ENCODE measurements around the gene CPSF2. TPM values are rescaled to one million over a fixed set of nuclear protein-coding genes. Genes with fewer than 3 reads are reported as not detected.
"Not testable (repeated sequence)": the region's sequence is repeated elsewhere in the genome, so short reads cannot be mapped to it uniquely, and the experiment has no call there.

The CPSF2 gene
- total RNA-seq, 4 donors from 2014 or later = 32.8 to 62.4 (median 39.3) TPM

DNA sequence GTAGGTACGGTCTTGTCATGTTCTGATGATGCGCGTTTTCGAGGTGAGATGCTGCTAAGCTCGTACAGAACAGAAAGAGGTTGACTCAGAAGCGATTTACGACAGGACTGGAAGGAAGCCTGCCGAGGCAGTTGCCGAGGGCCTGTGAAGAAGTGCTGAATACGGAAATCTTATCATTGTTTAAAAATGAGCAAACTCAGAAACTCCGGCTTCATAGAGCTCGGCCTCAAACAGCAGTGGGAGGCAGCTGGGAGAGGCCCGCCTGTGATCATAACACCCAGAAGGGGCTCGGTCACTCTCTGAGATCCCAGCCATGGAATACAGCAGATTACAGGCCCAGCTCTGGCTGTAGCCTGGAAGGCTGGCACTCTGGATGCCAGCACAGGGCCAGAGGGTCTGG is 87.4 kb downstream of the CPSF2 start:
- Histone ChIP-seq H3K36me3 (no peaks in the 10 kb centered on the region), H3K27ac (no peak overlapping the region), H3K4me1 (no peaks in the 10 kb centered on the region), H3K9me3 (no peaks in the 10 kb centered on the region), H3K27me3 (peaks cover 4% of the 10 kb centered on the region), H3K4me3 (no peak overlapping the region)
- 60 to 74% methylated on average over 1 to 10 of the region's 14 CpGs for WGBS, 2 donors (ENCODE audit: low coverage in 1 of 2)
- no peak for ATAC-seq
- TF ChIP-seq EP300 (IDR thresholded peaks at IDR 0.05) (no peak), POLR2A (IDR thresholded peaks at IDR 0.05) (no peak), POLR2AphosphoS5 (IDR thresholded peaks at IDR 0.05) (no peak)
- TF ChIP-seq, protein P1, sequence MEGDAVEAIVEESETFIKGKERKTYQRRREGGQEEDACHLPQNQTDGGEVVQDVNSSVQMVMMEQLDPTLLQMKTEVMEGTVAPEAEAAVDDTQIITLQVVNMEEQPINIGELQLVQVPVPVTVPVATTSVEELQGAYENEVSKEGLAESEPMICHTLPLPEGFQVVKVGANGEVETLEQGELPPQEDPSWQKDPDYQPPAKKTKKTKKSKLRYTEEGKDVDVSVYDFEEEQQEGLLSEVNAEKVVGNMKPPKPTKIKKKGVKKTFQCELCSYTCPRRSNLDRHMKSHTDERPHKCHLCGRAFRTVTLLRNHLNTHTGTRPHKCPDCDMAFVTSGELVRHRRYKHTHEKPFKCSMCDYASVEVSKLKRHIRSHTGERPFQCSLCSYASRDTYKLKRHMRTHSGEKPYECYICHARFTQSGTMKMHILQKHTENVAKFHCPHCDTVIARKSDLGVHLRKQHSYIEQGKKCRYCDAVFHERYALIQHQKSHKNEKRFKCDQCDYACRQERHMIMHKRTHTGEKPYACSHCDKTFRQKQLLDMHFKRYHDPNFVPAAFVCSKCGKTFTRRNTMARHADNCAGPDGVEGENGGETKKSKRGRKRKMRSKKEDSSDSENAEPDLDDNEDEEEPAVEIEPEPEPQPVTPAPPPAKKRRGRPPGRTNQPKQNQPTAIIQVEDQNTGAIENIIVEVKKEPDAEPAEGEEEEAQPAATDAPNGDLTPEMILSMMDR (IDR thresholded peaks at IDR 0.05) = no peak

GRCh38 chr14:92213125-92213524 is 91.4 kb downstream of the CPSF2 start:
- H3K36me3 ChIP-seq, H3K4me1 ChIP-seq, H3K4me3 ChIP-seq, H3K27ac ChIP-seq, H3K9me3 ChIP-seq, H3K27me3 ChIP-seq, ATAC-seq: not testable (repeated sequence)
- 83% methylated on average over 3 of the region's 3 CpGs; no CpG with 5 or more reads in 1 of the 2 donors for WGBS, 2 donors (ENCODE audit: low coverage in 1 of 2)

- Histone ChIP-seq H3K36me3 (no peaks in the 10 kb centered on the region), H3K4me1 (no peaks in the 10 kb centered on the region), H3K9me3 (no peaks in the 10 kb centered on the region), H3K27me3 (peaks cover 4% of the 10 kb centered on the region), H3K4me3 (no peak overlapping the region), H3K27ac (no peak overlapping the region)
- no peak for ATAC-seq
- no peak for TF ChIP-seq POLR2A (IDR thresholded peaks at IDR 0.05)
- TF ChIP-seq, protein P1 (IDR thresholded peaks at IDR 0.05) = no peak
- TF ChIP-seq POLR2AphosphoS5 (IDR thresholded peaks at IDR 0.05) = no peak
- no peak for TF ChIP-seq EP300 (IDR thresholded peaks at IDR 0.05)
- WGBS, 2 donors (ENCODE audit: low coverage in 1 of 2) = 20 to 80% methylated on average over 1 to 2 of the region's 5 CpGs
Measured at GRCh38 chr14:92215579-92215978, 93.8 kb downstream of the CPSF2 start.

DNA sequence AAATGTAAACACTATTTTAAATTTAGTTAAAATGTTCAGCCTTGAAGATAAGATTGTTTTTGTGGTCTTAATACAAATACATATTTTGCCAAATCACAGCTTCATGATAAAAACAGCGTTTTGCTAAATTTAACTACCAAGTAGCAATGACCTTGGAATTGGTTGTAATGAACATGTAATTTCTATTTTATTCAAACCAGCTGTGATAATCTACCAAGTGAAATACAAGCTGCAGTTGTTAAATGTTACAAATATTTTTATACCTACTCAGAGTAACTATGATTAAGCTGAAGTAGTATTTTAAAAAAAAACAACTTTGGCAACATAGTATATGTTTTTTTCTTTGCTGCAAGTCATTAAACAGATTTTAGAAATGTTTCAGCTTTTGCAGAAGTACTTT is 96.2 kb downstream of the CPSF2 start:
- no peak overlapping the region for H3K27ac ChIP-seq
- TF ChIP-seq EP300 (IDR thresholded peaks at IDR 0.05) = no peak
- no peak for TF ChIP-seq POLR2AphosphoS5 (IDR thresholded peaks at IDR 0.05)
- no peak overlapping the region for H3K4me3 ChIP-seq
- no peaks in the 10 kb centered on the region for H3K9me3 ChIP-seq
- WGBS, 2 donors (ENCODE audit: low coverage in 1 of 2) = 19 to 57% methylated on average over 1 of the region's 1 CpG
- H3K4me1 ChIP-seq = no peaks in the 10 kb centered on the region
- no peaks in the 10 kb centered on the region for H3K36me3 ChIP-seq
- ATAC-seq = no peak
- no peaks in the 10 kb centered on the region for H3K27me3 ChIP-seq

Other genes starting within 250 kb of the CPSF2 start
- 100 to 1,000 TPM in 2 of 4 donors, 10 to 100 TPM in 2; 77.7 to 186 (median 127) TPM for gene FBLN5, start 174.3 kb upstream of the CPSF2 start, total RNA-seq
- 10 to 100 TPM; 39.3 to 51.6 (median 41.8) TPM for gene TRIP11, start 81.9 kb upstream of the CPSF2 start, total RNA-seq
- gene ATXN3, start 15.4 kb upstream of the CPSF2 start, total RNA-seq = 10 to 100 TPM; 43.1 to 63.0 (median 54.1) TPM
- 100 to 1,000 TPM; 258 to 481 (median 412) TPM for gene NDUFB1, start 263 bp upstream of the CPSF2 start, total RNA-seq
- gene SLC24A4, start 201.2 kb downstream of the CPSF2 start, total RNA-seq = 1 to 10 TPM in 2 of 4 donors, under 1 TPM in 2; 0.81 to 3.6 (median 1.4) TPM